ENCODE measurements around the gene LMOD2. TPM values are rescaled to one million over a fixed set of nuclear protein-coding genes. Genes with fewer than 3 reads are reported as not detected.
"Not testable (repeated sequence)": the region's sequence is repeated elsewhere in the genome, so short reads cannot be mapped to it uniquely, and the experiment has no call there.

LMOD2 gene
- total and polyA plus RNA-seq, 4 experiments from 2014 or later: 0.17 TPM; not detected in 3

DNA sequence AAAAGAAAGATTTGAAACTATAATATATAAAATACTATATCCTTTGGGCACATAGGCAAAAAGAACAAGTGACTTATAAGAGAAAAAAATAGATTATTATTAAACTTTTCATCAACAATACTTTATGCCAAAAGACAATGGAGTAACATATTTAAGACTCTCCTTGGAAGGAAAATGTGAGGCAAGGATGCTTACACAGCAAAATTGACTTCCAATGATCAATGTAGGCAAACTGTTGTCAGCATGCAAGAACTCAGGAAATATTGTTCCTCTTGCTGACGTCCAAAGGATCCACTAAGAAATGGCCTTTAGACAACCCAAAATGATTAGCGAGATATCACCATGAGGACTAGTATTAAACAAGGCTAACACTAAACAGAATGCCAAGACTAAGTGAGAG is 22.9 kb upstream of the LMOD2 start:
- Histone ChIP-seq H3K4me3 (ENCODE audit: low read length in 2 of 2) (no peak overlapping the region), H3K27me3 (ENCODE audit: insufficient read depth, low read length) (no peaks in the 10 kb centered on the region), H3K4me1 (ENCODE audit: insufficient read depth, low read length) (no peaks in the 10 kb centered on the region), H3K36me3 (ENCODE audit: insufficient read depth, low read length) (no peaks in the 10 kb centered on the region), H3K27ac (ENCODE audit: low read depth, low read length) (no peak overlapping the region), H3K9me3 (ENCODE audit: control insufficient read depth in 1 of 2, low read length in 2 of 2) (no peaks in the 10 kb centered on the region)
- intact Hi-C loops (cut with micrococcal nuclease): no loop called here
- Mint-ChIP-seq H3K4me1 (no peaks in the 10 kb centered on the region), H3K36me3 (no peaks in the 10 kb centered on the region), H3K27me3 (peaks cover 6 to 8% of the 10 kb centered on the region in 2 donors), H3K27ac (no peak overlapping the region), H3K4me3 (no peak overlapping the region), H3K9me3 (no peaks in the 10 kb centered on the region)
- CTCF ChIA-PET (ENCODE audit: partially characterized antibody): no interaction called here
- POLR2A ChIA-PET (ENCODE audit: partially characterized antibody): no interaction called here
- no peak for DNase-seq

DNA sequence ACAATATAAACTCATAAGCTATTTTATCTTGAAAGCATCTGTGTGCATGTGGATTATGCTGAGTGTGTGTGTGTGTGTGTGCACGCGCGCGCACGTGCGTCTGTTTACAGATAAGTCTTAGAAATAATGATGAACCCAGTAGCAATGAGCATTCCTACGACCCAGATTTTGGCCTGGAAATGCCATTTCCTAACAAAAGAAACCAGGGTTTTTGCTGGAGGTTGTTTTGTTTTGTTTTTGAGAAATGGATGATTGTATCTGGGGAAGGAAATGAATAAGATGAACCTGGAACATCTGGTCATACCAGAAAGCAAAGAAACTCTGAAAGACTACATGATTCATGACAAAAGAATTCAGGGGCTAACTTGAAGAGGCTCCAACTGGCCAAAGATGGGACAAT is 22.1 kb upstream of the LMOD2 start:
- Mint-ChIP-seq H3K27me3 (peaks cover 8 to 14% of the 10 kb centered on the region in 2 donors), H3K36me3 (no peaks in the 10 kb centered on the region), H3K9me3 (peaks cover 0 to under 1% (median 0%) of the 10 kb centered on the region in 8 donors), H3K4me3 (no peak overlapping the region), H3K27ac (no peak overlapping the region), H3K4me1 (no peaks in the 10 kb centered on the region)
- no peak for DNase-seq
- Histone ChIP-seq H3K36me3 (ENCODE audit: insufficient read depth, low read length) (no peaks in the 10 kb centered on the region), H3K9me3 (ENCODE audit: control insufficient read depth in 1 of 2, low read length in 2 of 2) (no peaks in the 10 kb centered on the region), H3K4me3 (ENCODE audit: low read length in 2 of 2) (no peak overlapping the region), H3K4me1 (ENCODE audit: insufficient read depth, low read length) (no peaks in the 10 kb centered on the region), H3K27ac (ENCODE audit: low read depth, low read length) (no peak overlapping the region), H3K27me3 (ENCODE audit: insufficient read depth, low read length) (no peaks in the 10 kb centered on the region)
- ChIA-PET CTCF (ENCODE audit: partially characterized antibody) (interaction anchor here (1.4 kb wide), 1 partner anchor 232 kb away, joined by 3 read pairs; no protein-coding TSS in a partner anchor), POLR2A (ENCODE audit: partially characterized antibody) (no interaction called here)
- intact Hi-C loops (cut with micrococcal nuclease): no loop called here

DNA sequence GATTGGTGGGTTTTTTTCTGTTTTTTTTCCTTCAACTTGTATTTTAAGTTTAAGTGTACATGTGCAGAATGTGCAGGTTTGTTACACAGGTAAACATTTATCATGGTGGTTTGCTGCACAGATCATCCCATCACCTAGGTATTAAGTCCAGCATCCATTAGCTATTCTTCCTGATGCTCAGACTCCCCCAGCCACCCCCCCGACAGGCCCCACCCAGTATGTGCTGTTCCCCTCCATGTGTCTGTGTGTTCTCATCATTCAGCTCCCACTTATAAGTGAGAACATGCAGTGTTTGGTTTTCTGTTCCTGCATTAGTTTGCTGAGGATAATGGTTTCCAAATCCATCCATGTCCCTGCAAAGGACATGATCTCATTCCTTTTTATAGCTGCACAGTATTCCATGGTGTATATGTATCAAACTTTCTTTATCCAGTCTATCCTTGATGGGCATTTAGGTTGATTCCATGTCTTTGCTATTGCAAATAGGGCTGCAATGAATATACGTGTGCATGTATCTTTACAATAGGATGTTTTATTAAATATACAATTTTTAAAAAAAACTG is 21.6 kb upstream of the LMOD2 start:
- H3K36me3 ChIP-seq (ENCODE audit: insufficient read depth, low read length); H3K4me3 ChIP-seq (ENCODE audit: low read length in 2 of 2); H3K4me1 Mint-ChIP-seq; H3K4me3 Mint-ChIP-seq; H3K9me3 ChIP-seq (ENCODE audit: control insufficient read depth in 1 of 2, low read length in 2 of 2); H3K9me3 Mint-ChIP-seq; POLR2A ChIA-PET (ENCODE audit: partially characterized antibody); intact Hi-C loops (cut with micrococcal nuclease); H3K4me1 ChIP-seq (ENCODE audit: insufficient read depth, low read length); H3K36me3 Mint-ChIP-seq; H3K27me3 ChIP-seq (ENCODE audit: insufficient read depth, low read length); H3K27ac Mint-ChIP-seq; DNase-seq; H3K27ac ChIP-seq (ENCODE audit: low read depth, low read length): not testable (repeated sequence)
- peaks cover 8 to 15% of the 10 kb centered on the region in 2 donors for H3K27me3 Mint-ChIP-seq
- CTCF ChIA-PET (ENCODE audit: partially characterized antibody): interaction anchor here (1.4 kb wide), 1 partner anchor 231 kb away, joined by 3 read pairs; no protein-coding TSS in a partner anchor

DNA sequence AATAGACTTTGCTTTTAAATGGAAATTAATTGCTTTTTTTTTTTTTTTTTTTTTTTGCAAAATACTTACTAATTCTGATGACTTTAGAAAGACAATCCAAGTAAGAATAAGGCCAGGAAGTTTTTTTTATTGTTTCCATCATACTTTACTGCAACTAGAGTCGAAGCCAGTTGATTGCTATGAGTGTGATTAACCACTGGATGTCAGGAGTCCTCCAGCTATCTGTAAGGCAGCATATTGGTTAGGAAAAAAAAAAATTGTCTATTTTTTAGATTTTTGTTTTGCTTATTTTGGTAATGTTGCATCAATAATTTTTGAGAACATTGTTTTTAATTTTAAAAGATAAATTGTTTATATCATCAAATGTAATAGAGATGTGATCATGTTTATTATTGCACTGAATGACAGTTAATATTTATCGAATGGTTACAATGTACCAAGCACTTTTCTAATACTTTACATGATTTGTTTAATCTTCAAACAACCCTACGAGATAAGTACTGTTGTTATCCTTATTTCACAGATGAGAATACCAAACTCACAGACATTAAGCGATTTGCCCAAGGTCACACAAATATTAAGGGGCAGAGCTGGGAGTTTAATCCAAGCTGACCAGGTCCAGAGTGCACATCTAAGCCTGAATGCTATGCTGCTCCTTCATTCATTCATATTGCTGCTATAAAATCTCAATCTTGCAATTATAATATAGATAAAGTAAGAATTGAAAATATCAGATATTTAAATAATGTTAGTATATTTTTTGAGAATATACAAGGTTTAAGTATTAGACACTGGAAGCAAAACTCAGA is 19.9 kb upstream of the LMOD2 start:
- H3K4me1 Mint-ChIP-seq: no peaks in the 10 kb centered on the region
- peaks cover 0 to 1% (median 0%) of the 10 kb centered on the region in 8 donors for H3K9me3 Mint-ChIP-seq
- H3K4me3 Mint-ChIP-seq: no peak overlapping the region
- peaks cover 7 to 15% of the 10 kb centered on the region in 2 donors for H3K27me3 Mint-ChIP-seq
- Histone ChIP-seq H3K27ac (ENCODE audit: low read depth, low read length) (no peak overlapping the region), H3K9me3 (ENCODE audit: control insufficient read depth in 1 of 2, low read length in 2 of 2) (no peaks in the 10 kb centered on the region), H3K4me1 (ENCODE audit: insufficient read depth, low read length) (no peaks in the 10 kb centered on the region), H3K4me3 (ENCODE audit: low read length in 2 of 2) (no peak overlapping the region), H3K27me3 (ENCODE audit: insufficient read depth, low read length) (no peaks in the 10 kb centered on the region), H3K36me3 (ENCODE audit: insufficient read depth, low read length) (no peaks in the 10 kb centered on the region)
- intact Hi-C loops (cut with micrococcal nuclease): loop anchor here (1.0 kb wide), 1 partner anchor 230 kb away; no protein-coding TSS in a partner anchor
- no peak for DNase-seq
- H3K36me3 Mint-ChIP-seq: no peaks in the 10 kb centered on the region
- no peak overlapping the region for H3K27ac Mint-ChIP-seq
- CTCF ChIA-PET (ENCODE audit: partially characterized antibody): interaction anchor here (0.7 to 2.3 kb wide), 7 partner anchors 8 to 229 kb away, joined by 3 to 12 read pairs (median 3); no protein-coding TSS in a partner anchor
- POLR2A ChIA-PET (ENCODE audit: partially characterized antibody): no interaction called here

DNA sequence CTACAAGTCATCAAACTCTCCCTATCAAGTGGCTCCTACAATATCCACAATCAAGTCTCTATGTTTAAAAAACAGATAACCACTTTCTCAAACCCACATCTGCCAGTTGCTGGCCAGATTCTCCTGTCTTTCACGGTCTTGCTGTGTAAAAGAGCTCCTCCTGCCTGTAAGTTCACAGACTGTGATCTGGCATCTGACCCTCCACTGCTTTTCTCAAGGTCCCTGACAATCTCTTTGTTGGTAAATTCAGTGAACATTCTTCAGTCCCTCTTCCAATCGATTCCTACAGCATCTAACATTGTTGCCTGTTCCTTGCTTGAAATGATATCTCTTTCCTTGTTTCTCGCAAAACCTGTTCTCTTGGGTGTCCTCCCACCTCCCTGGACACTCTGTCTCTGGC is 18.5 kb upstream of the LMOD2 start:
- CTCF ChIA-PET (ENCODE audit: partially characterized antibody): interaction anchor here (2.1 to 2.3 kb wide), 2 partner anchors 13 to 228 kb away, joined by 6 to 12 read pairs; no protein-coding TSS in a partner anchor

DNA sequence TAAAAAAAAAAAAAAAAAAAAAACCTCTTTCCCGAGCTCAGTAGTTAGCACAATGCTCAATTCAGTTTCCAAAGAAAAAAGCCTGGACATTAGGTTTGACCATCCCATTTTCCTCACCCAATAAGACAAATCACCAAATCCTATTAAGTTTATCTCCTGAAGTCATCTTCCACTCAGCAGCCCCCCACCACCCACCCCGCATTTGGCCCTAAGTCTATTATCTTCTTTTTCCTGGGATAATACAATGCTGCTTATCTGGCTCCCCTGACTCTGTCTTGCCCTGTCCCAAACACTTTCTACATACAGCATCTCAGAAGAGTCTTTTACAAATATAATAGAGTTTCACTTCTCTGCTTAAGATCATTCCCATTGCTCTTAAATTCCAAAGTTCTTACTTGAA is 17.8 kb upstream of the LMOD2 start:
- intact Hi-C loops (cut with micrococcal nuclease): no loop called here
- H3K27me3 Mint-ChIP-seq: peaks cover 9 to 20% of the 10 kb centered on the region in 2 donors
- ChIA-PET POLR2A (ENCODE audit: partially characterized antibody) (no interaction called here), CTCF (ENCODE audit: partially characterized antibody) (interaction anchor here (2.3 kb wide), 1 partner anchor 13 kb away, joined by 12 read pairs; no protein-coding TSS in a partner anchor)
- H3K4me1 ChIP-seq (ENCODE audit: insufficient read depth, low read length): no peaks in the 10 kb centered on the region
- no peak overlapping the region for H3K27ac ChIP-seq (ENCODE audit: low read depth, low read length)
- no peaks in the 10 kb centered on the region for H3K4me1 Mint-ChIP-seq
- peaks cover 0 to 1% (median 0%) of the 10 kb centered on the region in 8 donors for H3K9me3 Mint-ChIP-seq
- H3K36me3 Mint-ChIP-seq: no peaks in the 10 kb centered on the region
- no peak overlapping the region for H3K4me3 Mint-ChIP-seq
- no peaks in the 10 kb centered on the region for H3K36me3 ChIP-seq (ENCODE audit: insufficient read depth, low read length)
- no peaks in the 10 kb centered on the region for H3K9me3 ChIP-seq (ENCODE audit: control insufficient read depth in 1 of 2, low read length in 2 of 2)
- peaks cover 5% of the 10 kb centered on the region for H3K27me3 ChIP-seq (ENCODE audit: insufficient read depth, low read length)
- no peak overlapping the region for H3K27ac Mint-ChIP-seq
- no peak overlapping the region for H3K4me3 ChIP-seq (ENCODE audit: low read length in 2 of 2)
- DNase-seq: no peak

More for the DNA sequence above, 18.5 kb upstream of the LMOD2 start:
- no peak overlapping the region for H3K27ac ChIP-seq (ENCODE audit: low read depth, low read length)
- intact Hi-C loops (cut with micrococcal nuclease): no loop called here
- no peak overlapping the region for H3K27ac Mint-ChIP-seq
- H3K9me3 ChIP-seq (ENCODE audit: control insufficient read depth in 1 of 2, low read length in 2 of 2): no peaks in the 10 kb centered on the region
- H3K4me1 Mint-ChIP-seq: no peaks in the 10 kb centered on the region
- H3K4me3 ChIP-seq (ENCODE audit: low read length in 2 of 2): no peak overlapping the region
- H3K36me3 ChIP-seq (ENCODE audit: insufficient read depth, low read length): no peaks in the 10 kb centered on the region
- H3K27me3 ChIP-seq (ENCODE audit: insufficient read depth, low read length): peaks cover 4% of the 10 kb centered on the region
- peaks cover 9 to 15% of the 10 kb centered on the region in 2 donors for H3K27me3 Mint-ChIP-seq
- no peak overlapping the region for H3K4me3 Mint-ChIP-seq
- no peaks in the 10 kb centered on the region for H3K36me3 Mint-ChIP-seq
- DNase-seq: no peak
- POLR2A ChIA-PET (ENCODE audit: partially characterized antibody): no interaction called here
- H3K4me1 ChIP-seq (ENCODE audit: insufficient read depth, low read length): no peaks in the 10 kb centered on the region
- H3K9me3 Mint-ChIP-seq: peaks cover 0 to 1% (median 0%) of the 10 kb centered on the region in 8 donors

DNA sequence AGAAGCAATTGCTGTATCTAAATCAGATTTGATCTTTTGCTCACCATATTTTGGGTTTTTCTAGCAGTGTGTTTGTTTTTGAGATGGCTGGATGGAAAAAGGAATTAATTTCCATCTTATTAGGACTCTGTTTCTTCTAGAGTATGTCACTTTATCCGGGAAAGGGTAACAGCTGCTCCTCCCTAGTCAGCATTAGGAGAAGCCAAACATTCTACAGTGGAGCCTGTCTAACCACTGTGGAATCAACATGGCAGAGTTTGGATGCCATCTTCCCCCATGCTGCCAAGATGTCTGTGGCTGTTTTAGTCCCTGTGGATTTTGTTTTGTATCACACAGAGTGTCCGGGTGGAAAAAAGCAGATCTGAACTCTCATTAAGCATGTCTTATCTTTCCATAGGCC is 16.0 kb upstream of the LMOD2 start:
- no peak for DNase-seq
- Mint-ChIP-seq H3K27ac (no peak overlapping the region), H3K9me3 (peaks cover 0 to 1% (median 0%) of the 10 kb centered on the region in 8 donors), H3K27me3 (peaks cover 12 to 21% of the 10 kb centered on the region in 2 donors), H3K36me3 (no peaks in the 10 kb centered on the region), H3K4me1 (no peaks in the 10 kb centered on the region), H3K4me3 (no peak overlapping the region)
- Histone ChIP-seq H3K9me3 (ENCODE audit: control insufficient read depth in 1 of 2, low read length in 2 of 2) (no peaks in the 10 kb centered on the region), H3K4me1 (ENCODE audit: insufficient read depth, low read length) (no peaks in the 10 kb centered on the region), H3K4me3 (ENCODE audit: low read length in 2 of 2) (no peak overlapping the region), H3K36me3 (ENCODE audit: insufficient read depth, low read length) (no peaks in the 10 kb centered on the region), H3K27me3 (ENCODE audit: insufficient read depth, low read length) (peaks cover 5% of the 10 kb centered on the region), H3K27ac (ENCODE audit: low read depth, low read length) (no peak overlapping the region)
- intact Hi-C loops (cut with micrococcal nuclease): no loop called here
- POLR2A ChIA-PET (ENCODE audit: partially characterized antibody): no interaction called here
- CTCF ChIA-PET (ENCODE audit: partially characterized antibody): interaction anchor here (1.4 kb wide), 1 partner anchor 15 kb away, joined by 4 read pairs; no protein-coding TSS in a partner anchor

Measured in CD4-positive, alpha-beta memory T cell (primary cell).